ENCODE results near the gene SNX27.

Gene SNX27

DNA sequence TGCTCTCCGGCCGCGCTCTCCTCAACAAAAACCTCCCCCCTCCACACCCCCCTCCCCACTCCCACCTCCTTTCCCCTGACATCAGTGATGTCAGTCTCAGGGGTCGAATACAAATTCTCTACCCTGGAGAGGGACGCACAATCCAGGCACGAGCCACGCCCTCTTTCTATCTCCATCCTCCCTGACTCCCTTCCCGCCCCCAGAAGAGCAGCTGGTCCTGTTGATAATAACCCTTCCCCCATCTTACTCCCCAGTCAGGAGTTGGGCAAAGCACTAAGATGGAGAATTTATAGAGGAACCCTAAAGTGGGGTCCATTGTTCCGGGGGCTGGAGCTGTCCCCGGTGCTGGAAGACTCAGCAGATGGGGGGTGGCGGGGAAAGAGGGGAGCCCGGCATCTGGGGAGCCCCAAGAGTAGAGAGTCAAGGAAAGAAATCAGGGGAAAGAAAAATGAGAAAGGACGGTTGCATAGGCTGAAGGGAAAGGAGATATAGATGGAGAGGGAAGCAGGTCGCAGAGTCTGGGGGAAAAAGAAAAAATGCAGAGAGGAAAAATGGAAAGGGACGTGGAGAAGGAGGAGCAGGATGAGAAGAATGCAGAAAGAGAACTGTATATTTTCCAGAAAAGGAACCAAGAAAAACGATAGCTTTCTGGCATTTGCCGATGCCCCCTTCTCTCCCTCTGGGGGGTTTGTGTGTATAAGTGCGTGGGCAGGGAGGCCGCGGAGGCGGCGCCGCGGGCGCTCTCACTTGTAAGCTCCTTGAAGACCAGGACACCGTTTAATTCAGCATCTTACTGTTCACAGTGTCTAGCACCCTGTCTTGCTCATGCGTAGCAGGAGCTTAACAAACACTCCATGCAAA is 105.2 kb downstream of the SNX27 start, which contains the start of gene CELF3:
TSS of gene CELF3 (minus strand) at position 33 of the 861 bp plus-strand sequence. CDS start 783 bp downstream, outside the sequence.
- DNase-seq (ENCODE audit: extremely low read depth, low read depth): no peak
- TF ChIP-seq, protein P1, sequence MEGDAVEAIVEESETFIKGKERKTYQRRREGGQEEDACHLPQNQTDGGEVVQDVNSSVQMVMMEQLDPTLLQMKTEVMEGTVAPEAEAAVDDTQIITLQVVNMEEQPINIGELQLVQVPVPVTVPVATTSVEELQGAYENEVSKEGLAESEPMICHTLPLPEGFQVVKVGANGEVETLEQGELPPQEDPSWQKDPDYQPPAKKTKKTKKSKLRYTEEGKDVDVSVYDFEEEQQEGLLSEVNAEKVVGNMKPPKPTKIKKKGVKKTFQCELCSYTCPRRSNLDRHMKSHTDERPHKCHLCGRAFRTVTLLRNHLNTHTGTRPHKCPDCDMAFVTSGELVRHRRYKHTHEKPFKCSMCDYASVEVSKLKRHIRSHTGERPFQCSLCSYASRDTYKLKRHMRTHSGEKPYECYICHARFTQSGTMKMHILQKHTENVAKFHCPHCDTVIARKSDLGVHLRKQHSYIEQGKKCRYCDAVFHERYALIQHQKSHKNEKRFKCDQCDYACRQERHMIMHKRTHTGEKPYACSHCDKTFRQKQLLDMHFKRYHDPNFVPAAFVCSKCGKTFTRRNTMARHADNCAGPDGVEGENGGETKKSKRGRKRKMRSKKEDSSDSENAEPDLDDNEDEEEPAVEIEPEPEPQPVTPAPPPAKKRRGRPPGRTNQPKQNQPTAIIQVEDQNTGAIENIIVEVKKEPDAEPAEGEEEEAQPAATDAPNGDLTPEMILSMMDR (IDR thresholded peaks at IDR 0.05; ENCODE audit: low read depth, low read length): no peak

DNA sequence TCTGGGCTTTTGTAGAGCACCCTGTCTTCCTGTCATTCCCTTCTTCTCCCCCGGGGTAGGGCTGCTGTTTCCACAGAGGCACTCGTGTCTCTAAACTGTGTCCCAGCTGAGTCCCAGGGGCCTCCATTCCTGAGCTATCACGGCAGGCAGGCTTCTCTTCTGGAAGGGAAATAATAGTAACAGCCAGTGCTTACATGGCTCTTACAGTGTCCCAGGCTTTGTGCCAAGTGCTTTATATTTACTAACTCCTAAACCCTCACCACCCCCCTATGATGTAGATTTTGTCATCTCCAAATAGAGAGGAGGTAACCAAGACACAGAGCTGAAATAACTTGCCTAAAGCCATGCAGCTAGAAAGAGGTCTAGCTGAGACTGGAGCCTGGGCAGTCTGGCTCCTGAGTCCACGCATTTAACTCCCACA is 106.2 kb downstream of the SNX27 start:
- TF ChIP-seq, protein P1 (IDR thresholded peaks at IDR 0.05; ENCODE audit: low read depth, low read length): no peak
- no peak for DNase-seq (ENCODE audit: extremely low read depth, low read depth)

DNA sequence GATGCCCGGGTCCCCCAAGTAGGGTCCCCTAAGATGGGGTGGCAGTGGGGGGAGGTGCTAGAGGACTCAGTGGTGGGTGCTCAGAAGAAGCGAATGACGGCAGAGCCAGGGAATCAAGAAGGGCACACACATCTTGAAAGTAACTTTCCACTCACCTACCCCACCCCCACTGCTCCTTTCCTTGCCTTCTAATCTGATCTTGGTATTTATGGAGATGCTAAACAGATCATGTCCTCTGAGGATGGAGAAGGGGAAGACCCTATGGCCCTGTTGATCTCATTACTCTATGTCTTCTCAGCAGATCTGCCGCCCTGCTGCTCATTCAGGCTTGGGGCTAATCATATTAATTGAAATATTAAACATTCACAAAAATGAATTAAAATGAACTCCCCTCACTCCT is 106.8 kb downstream of the SNX27 start:
- DNase-seq (ENCODE audit: extremely low read depth, low read depth): no peak
- TF ChIP-seq, protein P1 (IDR thresholded peaks at IDR 0.05; ENCODE audit: low read depth, low read length): no peak

DNA sequence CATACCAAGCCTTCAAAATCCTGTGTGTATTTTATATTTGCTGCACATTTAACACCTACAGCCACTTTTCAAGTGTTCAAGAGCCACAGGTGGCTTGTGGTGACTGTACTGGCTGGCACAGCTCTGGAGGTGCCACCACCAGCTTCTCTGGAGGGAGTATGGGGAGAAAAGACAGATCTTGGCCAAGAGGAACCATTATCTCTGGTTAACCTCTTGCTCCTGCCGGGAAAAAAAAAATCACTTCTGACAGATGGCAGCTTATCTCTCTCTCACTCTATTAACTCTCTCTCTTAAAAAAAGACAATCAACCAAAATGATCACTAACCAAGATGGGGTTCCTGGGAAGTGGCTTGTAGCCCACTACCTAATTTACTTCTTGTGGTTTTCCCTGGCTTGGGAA is 108.3 kb downstream of the SNX27 start:
- no peak for DNase-seq (ENCODE audit: extremely low read depth, low read depth)
- TF ChIP-seq, protein P1 (IDR thresholded peaks at IDR 0.05; ENCODE audit: low read depth, low read length): no peak

DNA sequence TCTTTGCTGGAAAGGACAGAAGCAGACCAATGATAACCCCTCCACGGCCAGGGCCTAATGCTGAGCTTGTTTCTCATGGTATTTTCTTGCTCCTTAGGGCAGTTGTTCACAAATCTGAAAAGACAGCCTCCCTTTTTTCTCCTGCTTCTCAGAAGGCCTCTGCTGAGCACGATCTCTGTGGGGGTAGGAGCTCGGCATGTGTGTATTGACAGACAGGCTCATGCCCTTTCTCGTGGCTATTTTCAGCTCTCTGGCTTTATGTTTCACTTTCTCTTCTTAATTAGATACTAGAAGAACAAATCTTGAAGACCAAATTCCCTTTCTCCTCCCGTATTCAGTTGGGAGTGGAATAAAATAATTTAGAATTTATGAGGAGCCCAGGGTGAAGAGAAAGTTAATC is 108.7 kb downstream of the SNX27 start:
- no peak for DNase-seq (ENCODE audit: extremely low read depth, low read depth)
- TF ChIP-seq, protein P1 (IDR thresholded peaks at IDR 0.05; ENCODE audit: low read depth, low read length): no peak

DNA sequence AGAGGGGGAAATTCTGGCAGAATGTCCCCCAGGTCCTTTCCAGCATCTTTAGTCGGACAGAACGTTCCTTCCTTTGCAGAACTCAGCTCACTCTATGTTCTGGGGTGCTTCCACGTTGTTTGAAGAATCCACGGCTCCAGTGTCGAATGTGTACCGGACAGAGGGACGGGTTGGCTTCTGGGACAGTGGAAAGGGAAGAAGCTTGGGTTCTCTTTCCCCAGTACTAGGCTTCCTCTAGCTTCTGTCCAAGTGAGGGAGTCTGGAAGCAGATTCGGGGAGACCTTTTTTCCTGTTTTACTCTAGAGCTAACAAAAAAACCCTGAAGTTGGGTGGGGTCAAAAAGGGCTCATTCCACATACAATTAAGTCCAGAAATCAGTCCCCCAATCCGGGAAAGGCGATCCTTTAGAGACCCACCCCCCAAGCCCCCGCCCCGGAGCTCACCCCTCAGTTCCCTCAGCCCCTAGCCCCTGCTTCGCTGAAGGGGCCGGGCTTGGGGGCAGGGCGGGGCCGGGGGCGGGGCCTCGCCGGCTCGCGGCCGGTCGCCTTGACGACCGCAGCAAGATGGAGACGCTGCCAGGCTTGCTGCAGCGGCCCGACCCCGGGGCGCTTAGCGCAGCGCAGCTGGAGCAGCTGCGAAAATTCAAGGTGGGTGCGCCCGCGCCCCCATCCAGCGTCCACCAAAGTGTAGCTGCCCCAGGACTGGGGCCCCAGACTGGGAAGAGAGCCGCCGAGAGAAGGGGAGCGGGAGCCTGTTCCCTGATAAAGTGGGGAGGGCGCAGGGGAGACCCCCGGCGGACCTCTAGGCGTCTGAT is 109.3 kb downstream of the SNX27 start, which contains the start of gene RIIAD1:
TSS of gene RIIAD1 (plus strand) at position 549 of the 814 bp plus-strand sequence. CDS start at position 564, 15 bp downstream.
- DNase-seq (ENCODE audit: extremely low read depth, low read depth): no peak
- TF ChIP-seq, protein P1 (IDR thresholded peaks at IDR 0.05; ENCODE audit: low read depth, low read length): no peak
